ENCODE data around the gene MYH14.

DNA sequence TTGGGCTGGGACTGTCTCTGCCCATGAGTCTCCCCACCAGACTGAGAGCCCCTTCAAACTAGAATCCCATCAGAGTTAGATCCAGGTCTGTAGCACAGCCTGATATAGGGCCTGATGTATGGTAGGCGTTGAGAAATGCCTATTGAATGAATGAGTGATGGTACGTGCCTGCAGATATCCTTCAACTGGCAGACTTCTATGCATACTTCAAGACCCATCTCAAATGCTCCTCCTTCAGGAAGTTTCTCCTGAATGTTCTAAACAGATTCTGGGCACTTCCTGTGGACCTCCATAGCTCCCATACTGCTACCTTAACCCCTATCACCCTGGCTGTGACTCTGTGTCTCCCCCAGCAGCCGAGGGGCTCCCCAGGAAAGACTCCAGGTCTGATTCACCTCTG, 77.6 kb downstream of the MYH14 start:
- TF ChIP-seq, protein P1, sequence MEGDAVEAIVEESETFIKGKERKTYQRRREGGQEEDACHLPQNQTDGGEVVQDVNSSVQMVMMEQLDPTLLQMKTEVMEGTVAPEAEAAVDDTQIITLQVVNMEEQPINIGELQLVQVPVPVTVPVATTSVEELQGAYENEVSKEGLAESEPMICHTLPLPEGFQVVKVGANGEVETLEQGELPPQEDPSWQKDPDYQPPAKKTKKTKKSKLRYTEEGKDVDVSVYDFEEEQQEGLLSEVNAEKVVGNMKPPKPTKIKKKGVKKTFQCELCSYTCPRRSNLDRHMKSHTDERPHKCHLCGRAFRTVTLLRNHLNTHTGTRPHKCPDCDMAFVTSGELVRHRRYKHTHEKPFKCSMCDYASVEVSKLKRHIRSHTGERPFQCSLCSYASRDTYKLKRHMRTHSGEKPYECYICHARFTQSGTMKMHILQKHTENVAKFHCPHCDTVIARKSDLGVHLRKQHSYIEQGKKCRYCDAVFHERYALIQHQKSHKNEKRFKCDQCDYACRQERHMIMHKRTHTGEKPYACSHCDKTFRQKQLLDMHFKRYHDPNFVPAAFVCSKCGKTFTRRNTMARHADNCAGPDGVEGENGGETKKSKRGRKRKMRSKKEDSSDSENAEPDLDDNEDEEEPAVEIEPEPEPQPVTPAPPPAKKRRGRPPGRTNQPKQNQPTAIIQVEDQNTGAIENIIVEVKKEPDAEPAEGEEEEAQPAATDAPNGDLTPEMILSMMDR (IDR thresholded peaks at IDR 0.05; ENCODE audit: low read depth, low read length, poor library complexity, severe bottlenecking), result no peak
- TF ChIP-seq EZH2phosphoT487 (IDR thresholded peaks at IDR 0.05; ENCODE audit: borderline replicate concordance, low read length), result no peak

Data from DOHH2 (cell line).